Hypothalamus (tissue), 51 donors: ENCODE data around the gene ZNF416.

Experiments used
- DNase-seq, 51 donors: peaks; one replicate each; lab custom pipeline; 2025; lab: John Stamatoyannopoulos, UW

ZNF416 gene

GRCh38 chr19:57559404-57560025 is 19.2 kb downstream of the ZNF416 start, which contains the start of gene ZNF550:
TSS of gene ZNF550 (minus strand) at chr19:57559863. CDS start at chr19:57559682, 181 bp downstream.
- DNase-seq: peak; percentile 4 to 92 (median 76)

DNA sequence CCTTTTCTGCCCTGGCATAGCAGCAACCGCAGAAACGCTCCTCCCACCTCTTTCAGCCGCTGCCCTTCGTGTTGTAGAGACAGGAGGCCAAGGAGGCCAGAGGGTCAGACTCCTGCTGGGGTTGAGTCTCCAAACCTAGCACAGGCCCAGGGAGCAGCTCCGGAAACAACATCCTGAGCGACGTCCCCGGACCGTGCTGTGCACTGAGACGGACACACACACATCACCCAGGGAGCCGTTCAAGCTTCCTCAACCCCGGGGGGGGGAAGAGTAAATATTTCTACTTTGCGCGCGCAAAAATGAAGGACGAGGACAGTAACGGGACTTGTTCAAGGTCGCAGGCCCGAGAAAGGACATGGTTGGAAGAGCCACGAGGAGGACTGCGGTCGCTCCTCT is 19.7 kb downstream of the ZNF416 start:
- DNase-seq: peak in 4 of 51 donors; percentile 1 to 25 (median 2)

DNA sequence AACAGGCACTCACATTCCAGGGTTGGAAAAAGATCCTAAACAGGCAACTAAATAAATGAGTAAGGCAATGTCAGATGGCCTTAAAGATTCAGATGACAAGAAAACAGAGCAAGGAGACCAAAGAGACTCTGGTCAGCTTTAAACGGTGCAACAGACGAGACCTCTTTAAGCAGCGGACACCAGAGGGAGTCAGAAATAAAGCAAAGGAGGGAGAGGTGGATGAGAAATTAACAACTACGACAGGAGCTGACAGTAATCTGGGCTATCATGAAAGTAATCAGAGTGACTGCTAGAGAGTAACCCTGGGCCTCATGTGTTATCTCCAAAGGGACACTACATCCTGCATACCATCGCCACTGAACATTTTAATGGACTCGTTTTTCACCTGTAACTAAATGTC is 20.2 kb downstream of the ZNF416 start:
- no peak for DNase-seq

- no peak for DNase-seq
Observed at GRCh38 chr19:57557659-57558058, 21.1 kb downstream of the ZNF416 start.

- DNase-seq: no peak
Observed at GRCh38 chr19:57552432-57552831, 26.3 kb downstream of the ZNF416 start.

GRCh38 chr19:57546513-57546912 is 32.2 kb downstream of the ZNF416 start:
- no peak for DNase-seq

DNA sequence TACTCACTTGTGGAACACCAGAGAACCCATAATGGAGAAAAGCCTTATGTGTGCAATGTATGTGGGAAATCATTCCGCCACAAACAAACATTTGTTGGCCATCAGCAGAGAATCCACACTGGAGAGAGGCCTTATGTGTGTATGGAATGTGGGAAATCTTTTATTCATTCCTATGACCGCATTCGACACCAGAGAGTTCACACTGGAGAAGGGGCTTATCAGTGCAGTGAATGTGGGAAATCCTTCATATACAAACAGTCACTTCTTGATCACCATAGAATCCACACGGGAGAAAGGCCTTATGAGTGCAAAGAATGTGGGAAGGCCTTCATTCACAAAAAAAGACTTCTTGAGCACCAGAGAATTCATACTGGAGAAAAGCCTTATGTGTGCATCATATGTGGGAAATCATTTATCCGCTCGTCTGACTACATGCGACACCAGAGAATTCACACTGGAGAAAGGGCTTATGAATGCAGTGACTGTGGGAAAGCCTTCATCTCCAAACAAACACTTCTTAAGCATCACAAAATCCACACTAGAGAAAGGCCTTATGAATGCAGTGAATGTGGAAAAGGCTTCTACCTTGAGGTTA is 40.7 kb downstream of the ZNF416 start:
- no peak for DNase-seq

DNA sequence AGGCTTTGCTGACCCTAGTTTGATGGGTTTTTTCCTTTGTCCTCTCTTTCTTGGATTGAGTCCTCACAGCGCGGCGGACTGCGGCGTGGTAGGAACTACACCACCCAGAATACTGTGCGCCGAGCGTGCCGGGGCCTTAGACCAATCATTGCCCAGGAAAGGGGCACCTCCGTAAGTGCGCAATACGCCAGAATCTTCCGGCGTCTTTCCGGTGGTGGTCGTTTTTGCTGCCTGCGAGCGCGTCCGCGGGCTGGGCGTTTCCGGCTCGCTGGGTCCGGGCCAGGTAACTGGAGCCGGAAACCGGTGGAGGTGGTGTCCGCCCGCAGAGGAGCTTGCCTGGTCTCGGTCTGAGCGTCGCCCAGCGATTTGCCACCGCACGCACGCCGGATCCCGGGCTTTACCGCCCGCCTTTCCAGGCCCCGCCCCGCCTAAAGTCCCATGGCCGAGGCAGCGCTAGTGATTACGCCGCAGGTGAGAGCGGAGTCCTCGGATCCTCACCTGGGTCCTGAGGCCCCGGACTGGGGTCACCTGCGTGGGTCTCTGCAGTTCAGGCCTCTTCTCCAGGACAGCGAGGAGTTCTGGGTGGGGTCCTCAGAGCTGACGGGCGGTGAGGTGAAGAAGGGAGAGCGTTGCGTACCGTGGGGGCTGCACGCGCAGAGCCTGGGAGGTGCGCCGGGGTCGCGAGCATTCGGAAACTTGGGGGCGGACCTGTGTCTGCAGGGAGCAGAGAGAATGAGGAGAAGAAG is 51.4 kb downstream of the ZNF416 start, which contains the start of gene ZNF549:
TSS of gene ZNF549 (plus strand) at position 221 of the 746 bp plus-strand sequence. CDS start at position 439, 218 bp downstream.
- peak; percentile 11 to 85 (median 71) for DNase-seq
